Measurements from ENCODE around the gene EVX2.

DNA sequence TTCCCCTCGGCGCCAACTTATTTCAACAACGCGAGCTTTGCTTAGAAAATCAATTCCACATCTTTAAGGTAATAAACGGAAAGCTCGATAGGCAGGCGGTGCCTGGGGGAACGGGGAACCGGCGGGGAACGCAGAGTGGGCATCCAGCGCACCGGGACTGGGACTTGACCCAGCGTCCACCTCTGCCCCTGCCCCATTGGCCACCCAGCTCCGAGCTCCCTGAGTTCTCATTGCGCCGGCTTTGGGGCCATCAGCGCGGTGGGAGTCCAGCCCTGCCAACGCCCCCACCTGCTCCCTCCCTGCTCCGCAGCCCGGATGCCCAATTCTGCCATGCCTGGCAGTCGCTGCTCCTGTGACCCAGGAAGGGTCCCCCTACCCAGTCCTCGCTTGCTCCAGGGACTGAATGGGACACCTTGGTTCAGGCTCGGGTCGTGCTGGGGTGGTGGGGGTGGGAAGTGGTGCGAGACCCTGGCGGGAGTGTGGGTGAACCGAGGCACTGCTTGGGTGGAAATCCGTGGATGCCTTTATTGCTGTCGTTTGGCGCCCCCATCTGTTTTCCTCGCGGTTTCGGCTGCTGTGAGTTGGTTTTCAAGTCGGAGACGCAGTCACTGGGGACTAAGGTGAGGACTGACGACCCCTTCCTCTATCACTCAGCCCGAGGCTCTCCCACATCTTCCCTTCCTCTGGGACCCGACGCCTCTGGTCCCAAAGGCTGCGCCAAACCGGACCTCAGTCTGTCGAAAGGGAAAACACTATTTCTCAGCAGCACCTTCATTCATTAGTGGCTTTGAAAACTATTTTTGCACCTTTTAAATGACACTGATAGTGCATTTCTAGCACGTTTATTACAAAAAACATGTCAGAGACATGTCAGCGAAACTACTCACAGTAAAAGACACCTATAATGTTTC, 2.4 kb upstream of the EVX2 start:
- TF ChIP-seq, protein P1, sequence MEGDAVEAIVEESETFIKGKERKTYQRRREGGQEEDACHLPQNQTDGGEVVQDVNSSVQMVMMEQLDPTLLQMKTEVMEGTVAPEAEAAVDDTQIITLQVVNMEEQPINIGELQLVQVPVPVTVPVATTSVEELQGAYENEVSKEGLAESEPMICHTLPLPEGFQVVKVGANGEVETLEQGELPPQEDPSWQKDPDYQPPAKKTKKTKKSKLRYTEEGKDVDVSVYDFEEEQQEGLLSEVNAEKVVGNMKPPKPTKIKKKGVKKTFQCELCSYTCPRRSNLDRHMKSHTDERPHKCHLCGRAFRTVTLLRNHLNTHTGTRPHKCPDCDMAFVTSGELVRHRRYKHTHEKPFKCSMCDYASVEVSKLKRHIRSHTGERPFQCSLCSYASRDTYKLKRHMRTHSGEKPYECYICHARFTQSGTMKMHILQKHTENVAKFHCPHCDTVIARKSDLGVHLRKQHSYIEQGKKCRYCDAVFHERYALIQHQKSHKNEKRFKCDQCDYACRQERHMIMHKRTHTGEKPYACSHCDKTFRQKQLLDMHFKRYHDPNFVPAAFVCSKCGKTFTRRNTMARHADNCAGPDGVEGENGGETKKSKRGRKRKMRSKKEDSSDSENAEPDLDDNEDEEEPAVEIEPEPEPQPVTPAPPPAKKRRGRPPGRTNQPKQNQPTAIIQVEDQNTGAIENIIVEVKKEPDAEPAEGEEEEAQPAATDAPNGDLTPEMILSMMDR (IDR thresholded peaks at IDR 0.05), result no peak
- TF ChIP-seq ATF6 (CRISPR knock-in tag; IDR thresholded peaks at IDR 0.05) (no peak), SMAD4 (CRISPR knock-in tag; IDR thresholded peaks at IDR 0.05) (no peak), TCF7 (CRISPR knock-in tag; IDR thresholded peaks at IDR 0.05; ENCODE audit: low read depth) (no peak), MYBL2 (CRISPR knock-in tag; IDR thresholded peaks at IDR 0.05) (no peak), FOXJ3 (CRISPR knock-in tag; IDR thresholded peaks at IDR 0.05; ENCODE audit: borderline replicate concordance) (no peak), ETV6 (CRISPR knock-in tag; IDR thresholded peaks at IDR 0.05) (no peak)

Data from WTC11 (cell line).